Vagina (tissue), 2 donors: ENCODE data around the gene VDAC2.

Experiments used
- POLR2A ChIP-seq, 2 donors: fragments of 450-650 bp; IDR thresholded peaks; one replicate each; pipeline ENCODE4 v1.6.1; 2017; ENCODE audit warnings: antibody characterized with exemption in 2 of 2, mild to moderate bottlenecking in 2 of 2, moderate library complexity in 2 of 2
- POLR2AphosphoS5 ChIP-seq, 2 donors: sonication (generic); formaldehyde crosslinking; IDR thresholded peaks; one replicate each; pipeline ENCODE4 v1.9.0; 2017; ENCODE audit warnings: antibody characterized with exemption in 2 of 2, mild to moderate bottlenecking in 2 of 2, low read depth in 1 of 2; ENCODE audit not compliant: insufficient read depth in 1 of 2
- TF ChIP-seq, protein P1 (sequence below), 3 experiments: fragments of 450-650 bp in 2 of 3; fragments of 200-600 bp in 1 of 3; sonication (generic) in 1 of 3; IDR thresholded peaks; one replicate each; pipeline ENCODE4 v1.5.1; 2017 to 2019; ENCODE audit warnings: antibody characterized with exemption in 3 of 3, mild to moderate bottlenecking in 2 of 3, moderate library complexity in 2 of 3

DNA sequence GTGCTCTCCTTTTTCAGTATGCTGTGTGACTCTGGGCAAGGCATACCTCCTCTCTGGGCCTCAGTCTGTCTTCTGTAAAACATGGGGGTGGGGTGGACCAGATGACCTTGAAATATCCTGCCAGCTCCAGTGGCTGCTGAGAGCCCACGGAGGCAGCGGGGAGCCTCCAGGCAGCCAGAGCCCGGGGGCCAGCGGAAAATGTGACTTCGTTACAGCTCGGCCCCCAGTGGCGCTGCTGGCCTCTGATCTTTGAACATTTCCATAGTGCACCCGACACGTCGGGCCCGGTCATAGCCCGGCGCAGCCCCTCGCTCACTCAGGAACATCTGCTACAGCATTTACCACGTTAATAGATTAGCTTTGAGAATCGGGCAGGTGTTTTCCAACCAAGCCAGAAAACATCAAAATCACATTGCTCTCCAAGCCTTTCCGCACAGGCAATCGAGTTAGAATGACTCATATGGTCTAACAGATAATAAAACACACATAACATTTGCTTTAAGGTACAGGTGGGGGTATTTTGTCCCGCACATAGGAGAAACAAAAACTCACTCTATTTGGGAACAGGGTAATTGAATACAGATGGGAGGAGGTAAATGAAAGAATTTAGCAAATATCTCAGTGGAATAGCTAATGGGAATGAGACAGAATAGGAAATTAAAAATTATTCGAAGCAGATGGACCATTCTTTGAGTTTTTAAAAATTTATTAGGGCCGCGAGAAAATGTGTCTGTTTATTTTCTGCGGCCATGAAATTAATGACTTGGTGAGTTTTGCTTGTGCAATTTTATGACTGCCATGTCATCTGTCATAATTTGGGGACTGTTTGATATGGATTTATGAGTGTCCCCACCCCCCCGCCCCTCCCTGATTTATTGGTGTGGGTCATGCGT lies 51.5 kb downstream of the VDAC2 start:
- no peak for TF ChIP-seq POLR2A (IDR thresholded peaks at IDR 0.05)
- no peak for TF ChIP-seq POLR2AphosphoS5 (IDR thresholded peaks at IDR 0.05; ENCODE audit: insufficient read depth in 1 of 2, low read depth in 1 of 2)
- TF ChIP-seq, protein P1, sequence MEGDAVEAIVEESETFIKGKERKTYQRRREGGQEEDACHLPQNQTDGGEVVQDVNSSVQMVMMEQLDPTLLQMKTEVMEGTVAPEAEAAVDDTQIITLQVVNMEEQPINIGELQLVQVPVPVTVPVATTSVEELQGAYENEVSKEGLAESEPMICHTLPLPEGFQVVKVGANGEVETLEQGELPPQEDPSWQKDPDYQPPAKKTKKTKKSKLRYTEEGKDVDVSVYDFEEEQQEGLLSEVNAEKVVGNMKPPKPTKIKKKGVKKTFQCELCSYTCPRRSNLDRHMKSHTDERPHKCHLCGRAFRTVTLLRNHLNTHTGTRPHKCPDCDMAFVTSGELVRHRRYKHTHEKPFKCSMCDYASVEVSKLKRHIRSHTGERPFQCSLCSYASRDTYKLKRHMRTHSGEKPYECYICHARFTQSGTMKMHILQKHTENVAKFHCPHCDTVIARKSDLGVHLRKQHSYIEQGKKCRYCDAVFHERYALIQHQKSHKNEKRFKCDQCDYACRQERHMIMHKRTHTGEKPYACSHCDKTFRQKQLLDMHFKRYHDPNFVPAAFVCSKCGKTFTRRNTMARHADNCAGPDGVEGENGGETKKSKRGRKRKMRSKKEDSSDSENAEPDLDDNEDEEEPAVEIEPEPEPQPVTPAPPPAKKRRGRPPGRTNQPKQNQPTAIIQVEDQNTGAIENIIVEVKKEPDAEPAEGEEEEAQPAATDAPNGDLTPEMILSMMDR (IDR thresholded peaks at IDR 0.05), result no peak
